ENCODE results near the gene WDR4. TPM values are rescaled to one million over a fixed set of nuclear protein-coding genes. Genes with fewer than 3 reads are reported as not detected.

WDR4 gene
- total and polyA plus RNA-seq, 9 of the 15 experiments (the other 6 are each of a cell fraction or from before 2014, with no cell fraction given): 5.4 to 95.4 (median 32.1) TPM

DNA sequence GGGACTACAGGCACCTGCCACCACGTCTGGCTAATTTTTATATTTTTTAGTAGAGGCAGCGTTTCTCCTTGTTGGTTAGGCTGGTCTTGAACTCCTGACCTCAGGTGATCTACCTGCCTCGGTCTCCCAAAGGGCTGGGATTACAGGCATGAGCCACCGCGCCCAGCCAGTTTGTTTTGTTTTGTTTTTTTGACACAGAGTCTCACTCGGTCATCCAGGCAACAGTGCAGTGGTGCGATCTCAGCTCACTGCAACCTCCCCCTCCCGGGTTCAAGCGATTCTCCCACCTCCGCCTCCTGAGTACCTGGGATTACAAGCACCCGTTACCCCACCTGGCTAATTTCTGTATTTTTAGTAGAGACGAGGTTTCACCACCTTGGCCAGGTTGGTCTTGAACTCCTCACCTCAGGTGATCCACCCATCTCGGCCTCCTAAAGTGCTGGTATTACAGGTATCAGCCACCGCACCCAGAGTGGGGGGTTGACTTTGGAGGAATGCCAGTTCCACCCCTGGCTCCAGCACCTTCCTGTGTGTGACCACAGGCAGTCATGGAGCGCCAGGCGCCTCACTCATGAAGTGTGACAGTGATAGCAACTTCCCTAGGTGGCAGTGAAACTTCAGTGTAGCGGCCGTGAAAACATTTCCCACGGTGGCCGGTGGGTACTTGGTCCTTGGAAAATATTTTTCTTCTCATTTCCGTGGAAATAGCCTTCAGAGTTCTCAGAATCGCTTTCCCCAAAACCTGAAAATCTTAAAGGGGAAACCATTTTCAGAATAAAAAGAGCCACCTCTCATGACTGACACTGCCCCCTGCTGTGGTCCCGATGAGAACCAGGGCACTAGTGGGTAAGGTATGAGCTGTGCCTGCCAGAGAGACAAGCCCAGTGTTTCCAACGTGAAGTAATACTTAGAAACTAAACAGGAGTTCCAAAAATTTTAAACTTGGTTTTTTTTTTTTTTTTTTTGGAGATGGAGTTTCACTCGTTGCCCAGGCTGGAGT is 48.6 kb downstream of the WDR4 start (continued):
- TF ChIP-seq ZBTB40 (IDR thresholded peaks at IDR 0.05) (no peak), ZBTB40 (CRISPR knock-in tag; IDR thresholded peaks at IDR 0.05) (no peak), POLR2G (IDR thresholded peaks at IDR 0.05; ENCODE audit: low read depth, low read length) (peak; percentile 22; the same call in 1 of the 2 replicates), NFATC3 (IDR thresholded peaks at IDR 0.05) (no peak), CHD7 (IDR thresholded peaks at IDR 0.05; ENCODE audit: low read depth, low read length) (no peak)
